Neural cell (in vitro differentiated cells): ENCODE results near the gene GNG2. TPM values are rescaled to one million over a fixed set of nuclear protein-coding genes. Genes with fewer than 3 reads are reported as not detected.

ENCODE experiments used
- H2AFZ ChIP-seq: fragments of 200-600, 300-800 bp; sonication (generic), shearing (Covaris generic); 2 replicates; pipeline ENCODE4 v1.6.0; 2014; ENCODE audit warnings: low read depth, mild to moderate bottlenecking, antibody characterized with exemption, low read length, moderate library complexity
- H3F3A ChIP-seq: fragments of 200-600 bp; shearing (Covaris generic); 2 replicates; pipeline ENCODE4 v1.6.1; 2016; ENCODE audit warnings: mild to moderate bottlenecking, moderate library complexity, mixed read lengths, antibody characterized with exemption, low read length; ENCODE audit not compliant: insufficient read depth, poor library complexity, severe bottlenecking
- H3K27ac ChIP-seq: fragments of 200-600, 300-800 bp; sonication (generic), shearing (Covaris generic); 2 replicates; pipeline ENCODE4 v1.5.1; 2014; ENCODE audit warnings: mild to moderate bottlenecking, low read length, moderate library complexity
- H3K27me3 ChIP-seq: fragments of 300-800, 200-600 bp; sonication (generic), shearing (Covaris generic); 2 replicates; pipeline ENCODE4 v1.6.0; 2014; ENCODE audit warnings: mild to moderate bottlenecking, low read depth, low read length, moderate library complexity; ENCODE audit not compliant: insufficient read depth
- H3K36me3 ChIP-seq: fragments of 300-800, 200-600 bp; sonication (generic), shearing (Covaris generic); 2 replicates; pipeline ENCODE4 v1.5.1; 2014; ENCODE audit warnings: mild to moderate bottlenecking, antibody characterized with exemption, low read length, moderate library complexity; ENCODE audit not compliant: insufficient read depth
- H3K4me2 ChIP-seq: fragments of 300-800, 200-600 bp; sonication (generic), shearing (Covaris generic); 2 replicates; pipeline ENCODE4 v1.6.0; 2014; ENCODE audit warnings: mild to moderate bottlenecking, low read length
- H3K4me3 ChIP-seq: fragments of 300-800, 200-600 bp; sonication (generic), shearing (Covaris generic); 2 replicates; pipeline ENCODE4 v1.5.1; 2014; ENCODE audit warnings: mild to moderate bottlenecking, low read length, moderate library complexity
- H3K79me2 ChIP-seq: fragments of 200-600 bp; shearing (Covaris generic); replicated peaks from 2 replicates; pipeline ENCODE4 v1.6.0; 2014; ENCODE audit warnings: mild to moderate bottlenecking, low read length, moderate library complexity; ENCODE audit not compliant: insufficient read depth
- H3K9ac ChIP-seq: fragments of 300-800, 200-600 bp; sonication (generic), shearing (Covaris generic); 2 replicates; pipeline ENCODE4 v1.6.1; 2016; ENCODE audit warnings: mild to moderate bottlenecking, low read length, mixed read lengths
- H3K9me2 ChIP-seq: fragments of 200-600 bp; shearing (Covaris generic); 2 replicates; pipeline ENCODE4 v1.6.1; 2016; ENCODE audit warnings: mild to moderate bottlenecking, low read length, mixed read lengths; ENCODE audit not compliant: insufficient read depth
- H3K9me3 ChIP-seq: fragments of 200-600, 300-800 bp; sonication (generic), shearing (Covaris generic); 2 replicates; pipeline ENCODE4 v1.6.1; 2016; ENCODE audit warnings: mild to moderate bottlenecking, mixed run types, low read length, moderate library complexity, mixed read lengths
- H4K20me1 ChIP-seq: fragments of 200-600 bp; shearing (Covaris generic); 2 replicates; pipeline ENCODE4 v1.6.1; 2016; ENCODE audit warnings: mild to moderate bottlenecking, mixed run types; ENCODE audit not compliant: insufficient read depth
- CTCF ChIP-seq: fragments of 450-650 bp; IDR thresholded peaks from 2 replicates; pipeline ENCODE4 v1.5.1; 2014; ENCODE audit warnings: antibody characterized with exemption, mild to moderate bottlenecking, moderate library complexity; ENCODE audit not compliant: poor library complexity, severe bottlenecking
- EZH2 ChIP-seq: fragments of 200-600, 300-800 bp; shearing (Covaris generic), sonication (generic); IDR thresholded peaks from 2 replicates; pipeline ENCODE4 v1.6.1; 2014; ENCODE audit warnings: antibody characterized with exemption, low read length, borderline replicate concordance, mild to moderate bottlenecking; ENCODE audit not compliant: insufficient read depth, poor library complexity, severe bottlenecking
- MXI1 ChIP-seq: fragments of 450-650 bp; conservative IDR thresholded peaks from 2 replicates; pipeline ENCODE4 v1.6.1; 2014; ENCODE audit warnings: antibody characterized with exemption, mild to moderate bottlenecking; ENCODE audit not compliant: poor library complexity, severe bottlenecking
- POLR2AphosphoS5 ChIP-seq: IDR thresholded peaks from 2 replicates; pipeline ENCODE4 v1.6.1; 2012
- RAD21 ChIP-seq: fragments of 450-650 bp; conservative IDR thresholded peaks from 2 replicates; pipeline ENCODE4 v1.6.1; 2014; ENCODE audit warnings: antibody characterized with exemption, mild to moderate bottlenecking, moderate library complexity
- REST ChIP-seq: IDR thresholded peaks from 2 replicates; pipeline ENCODE4 v1.6.1; 2012; ENCODE audit warnings: borderline replicate concordance
- SMC3 ChIP-seq: fragments of 450-650 bp; conservative IDR thresholded peaks from 2 replicates; pipeline ENCODE4 v1.6.1; 2014; ENCODE audit warnings: antibody characterized with exemption, mild to moderate bottlenecking, moderate library complexity; ENCODE audit not compliant: poor library complexity
- TAF1 ChIP-seq: IDR thresholded peaks from 2 replicates; pipeline ENCODE4 v1.6.1; 2012; ENCODE audit warnings: low read depth
- polyA plus RNA-seq: library from polyadenylated mRNA; depleted of rRNA; stranded (reverse); fragments of >200 nt; gene quantifications from 2 replicates; pipeline ENCODE4 v1.2.3, GENCODE V29; 2014

GNG2 gene
- polyA plus RNA-seq, 1 donor from 2014 or later: 515 TPM

GRCh38 chr14:51929910-51930682 is 69.7 kb downstream of the GNG2 start:
- Histone ChIP-seq H4K20me1 (no peaks in the 10 kb centered on the region), H3K4me2 (no peak overlapping the region), H3K9me2 (no peaks in the 10 kb centered on the region), H3K79me2 (peaks cover 3% of the 10 kb centered on the region), H3K9ac (no peak overlapping the region), H3K4me3 (no peak overlapping the region), H2AFZ (no peak overlapping the region), H3K27me3 (no peaks in the 10 kb centered on the region), H3F3A (no peaks in the 10 kb centered on the region), H3K36me3 (no peaks in the 10 kb centered on the region), H3K9me3 (no peaks in the 10 kb centered on the region), H3K27ac (no peak overlapping the region)
- TF ChIP-seq TAF1 (no peak), RAD21 (no peak), CTCF (no peak)

GRCh38 chr14:51931308-51931707 is 70.9 kb downstream of the GNG2 start:
- H4K20me1 ChIP-seq: no peaks in the 10 kb centered on the region
- H3K27ac ChIP-seq: no peak overlapping the region
- no peak overlapping the region for H2AFZ ChIP-seq
- no peaks in the 10 kb centered on the region for H3K79me2 ChIP-seq
- H3K36me3 ChIP-seq: no peaks in the 10 kb centered on the region
- H3F3A ChIP-seq: no peaks in the 10 kb centered on the region
- H3K9ac ChIP-seq: no peak overlapping the region
- no peak overlapping the region for H3K4me3 ChIP-seq
- no peaks in the 10 kb centered on the region for H3K27me3 ChIP-seq
- no peaks in the 10 kb centered on the region for H3K9me2 ChIP-seq
- TF ChIP-seq MXI1: no peak
- TF ChIP-seq POLR2AphosphoS5: no peak
- TF ChIP-seq CTCF: no peak
- TF ChIP-seq REST: no peak
- TF ChIP-seq EZH2: no peak
- no peak for TF ChIP-seq TAF1
- no peak for TF ChIP-seq SMC3
- TF ChIP-seq RAD21: no peak
- H3K9me3 ChIP-seq: no peaks in the 10 kb centered on the region
- no peak overlapping the region for H3K4me2 ChIP-seq
